NCI-H345 treated with DMSO at 0.1 percent for 48 hours (cell line): Measurements from ENCODE around the gene RFTN1.

ENCODE experiments used
- DNase-seq: peaks from one replicate; lab custom pipeline; 2025; ENCODE audit not compliant: unreplicated experiment; lab: John Stamatoyannopoulos, UW

The RFTN1 gene

GRCh38 chr3:16468336-16469098 is 45.0 kb downstream of the RFTN1 start:
- DNase-seq, result no peak

DNA sequence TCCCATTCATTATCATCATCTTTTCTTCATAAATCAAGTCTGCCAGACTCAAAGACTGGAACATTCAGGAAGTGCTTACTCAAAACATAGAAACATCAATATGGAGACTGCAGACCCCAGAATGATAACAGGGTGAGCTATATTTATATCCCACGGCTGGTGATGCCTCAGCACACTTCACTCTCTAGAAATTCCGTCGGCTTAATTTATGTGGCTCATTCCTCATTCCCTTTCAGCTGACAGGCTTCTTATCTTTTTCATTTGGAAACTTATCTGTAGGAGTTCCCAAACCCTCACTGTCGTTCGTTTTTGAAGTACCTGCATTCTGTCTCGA is 45.5 kb downstream of the RFTN1 start:
- DNase-seq, result no peak

- DNase-seq, result no peak
These were observed 46.1 kb downstream of the RFTN1 start for GRCh38 chr3:16467393-16467792.

DNA sequence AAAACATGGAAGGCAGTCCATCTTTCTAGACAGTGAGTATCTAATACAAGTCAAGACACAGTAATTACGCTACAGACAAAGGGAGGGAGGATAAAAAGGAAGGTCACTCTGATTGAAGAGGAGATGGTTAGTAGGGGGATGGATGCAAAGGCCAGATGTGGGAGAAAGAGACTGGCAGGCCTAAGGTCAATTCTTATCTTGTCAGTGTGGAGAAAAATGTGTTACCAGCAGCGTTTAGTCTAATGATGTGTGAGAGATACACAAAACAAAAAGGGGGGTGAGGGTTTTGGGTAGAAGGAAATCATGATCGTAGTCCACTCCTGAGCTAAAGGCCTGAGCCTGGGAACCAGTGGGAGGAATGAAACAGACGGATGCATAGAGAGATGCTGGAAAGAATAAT is 46.7 kb downstream of the RFTN1 start:
- DNase-seq, result no peak

DNA sequence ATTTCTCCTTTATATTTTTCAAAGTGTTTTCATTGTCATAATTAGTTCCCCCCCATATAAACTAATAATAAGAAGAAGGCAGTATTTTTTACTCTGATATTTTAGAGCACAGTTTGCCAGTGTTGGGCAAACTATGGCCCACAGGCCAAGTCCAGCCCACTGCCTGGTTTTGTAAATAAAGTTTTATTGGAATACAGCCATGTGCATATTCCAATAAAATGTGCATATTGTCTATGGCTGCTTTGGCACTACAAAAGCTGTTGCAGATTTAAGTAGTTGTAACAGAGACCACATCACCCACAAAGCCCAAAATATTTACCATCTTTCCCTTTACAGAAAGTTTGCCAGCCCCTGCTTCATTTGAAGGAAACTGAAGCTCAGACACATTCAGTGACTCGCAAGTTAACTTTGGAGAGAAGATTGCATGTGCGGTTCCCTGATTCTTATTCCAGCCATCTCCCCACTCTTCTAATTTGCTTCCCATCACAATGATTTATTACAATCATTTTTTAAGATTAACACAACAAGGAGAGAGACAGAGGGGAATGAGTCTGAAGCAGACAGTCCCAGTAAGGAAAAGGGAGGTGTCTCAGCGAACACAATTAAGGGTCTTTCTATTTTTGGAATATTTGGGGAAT is 48.9 kb downstream of the RFTN1 start:
- DNase-seq, result no peak

DNA sequence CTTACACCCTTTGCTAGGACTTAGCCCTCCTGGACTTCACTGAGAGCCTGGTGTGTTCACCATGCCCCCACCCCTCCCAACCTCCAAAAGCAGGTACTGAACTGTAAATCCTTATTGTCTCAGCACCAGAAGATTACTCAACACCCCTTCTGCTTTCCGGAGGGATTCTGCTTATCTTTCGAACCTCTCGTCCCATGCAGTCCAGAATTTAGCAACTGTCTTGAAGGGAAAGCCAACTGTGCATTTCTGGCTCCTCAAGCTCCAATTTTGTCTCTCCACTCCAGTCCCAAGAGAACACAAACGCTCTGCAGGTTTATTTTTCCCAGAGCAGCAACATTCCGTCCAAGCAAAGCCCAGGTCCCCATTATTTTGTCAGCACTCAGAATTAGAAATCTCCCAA is 49.6 kb downstream of the RFTN1 start:
- no peak for DNase-seq

- DNase-seq, result no peak
These were observed 50.4 kb downstream of the RFTN1 start for GRCh38 chr3:16463119-16463518.

DNA sequence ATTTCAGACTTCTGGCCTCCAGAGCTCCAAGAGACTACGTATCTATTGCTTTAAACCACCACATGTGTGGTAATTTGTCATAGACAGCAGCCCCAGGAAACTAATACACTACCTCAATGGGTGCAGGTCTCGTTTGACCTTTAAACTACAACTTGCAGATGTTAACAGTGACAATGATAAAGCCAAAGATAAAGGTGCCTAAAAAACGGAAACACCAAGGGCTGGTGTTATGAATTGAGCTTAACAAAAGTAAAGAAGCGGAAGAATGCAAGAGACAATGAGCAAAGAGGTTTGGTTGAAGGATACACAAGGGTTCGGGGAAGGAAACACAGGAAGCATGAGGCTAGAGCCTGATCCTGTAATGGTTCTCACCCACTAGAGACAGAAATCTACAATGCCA is 50.8 kb downstream of the RFTN1 start:
- no peak for DNase-seq

DNA sequence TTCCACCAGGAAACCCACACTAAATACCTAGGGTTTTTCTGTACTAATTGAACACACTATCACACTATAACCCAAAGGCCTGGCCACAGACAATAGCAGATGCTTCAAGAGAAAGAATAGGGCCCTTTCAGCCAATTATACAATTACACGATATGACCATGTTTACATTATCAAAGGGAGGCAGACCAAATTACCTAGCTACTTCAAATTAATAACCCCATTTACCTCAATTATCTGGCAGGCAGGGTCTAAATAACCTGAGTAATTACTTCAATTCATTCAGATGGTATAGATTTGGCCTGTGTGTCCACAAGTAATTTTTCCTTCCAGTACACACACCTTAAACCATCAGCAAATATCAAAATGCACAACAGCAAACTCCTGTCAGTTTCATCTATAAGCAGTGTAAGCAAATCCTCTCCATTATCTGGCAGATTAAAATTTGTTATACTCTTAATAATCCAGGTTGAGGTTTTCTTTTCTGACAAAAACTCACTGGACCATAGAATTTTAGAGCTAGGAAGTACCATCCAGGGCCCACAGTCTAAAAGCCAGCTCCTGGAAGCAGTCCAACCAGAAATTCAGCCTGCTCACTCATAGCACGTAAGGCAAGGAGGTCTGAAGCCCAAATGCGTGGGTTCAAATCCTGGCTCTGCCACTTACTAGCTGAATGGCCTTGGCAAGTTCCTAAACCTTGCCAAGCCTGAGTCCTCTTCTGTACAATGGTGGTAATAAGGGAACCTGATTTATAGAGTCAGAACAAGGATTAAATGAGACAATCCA is 51.8 kb downstream of the RFTN1 start:
- DNase-seq, result no peak

GRCh38 chr3:16460886-16461285 is 52.6 kb downstream of the RFTN1 start:
- no peak for DNase-seq

- no peak for DNase-seq
These were observed 53.2 kb downstream of the RFTN1 start for GRCh38 chr3:16460273-16460672.

DNA sequence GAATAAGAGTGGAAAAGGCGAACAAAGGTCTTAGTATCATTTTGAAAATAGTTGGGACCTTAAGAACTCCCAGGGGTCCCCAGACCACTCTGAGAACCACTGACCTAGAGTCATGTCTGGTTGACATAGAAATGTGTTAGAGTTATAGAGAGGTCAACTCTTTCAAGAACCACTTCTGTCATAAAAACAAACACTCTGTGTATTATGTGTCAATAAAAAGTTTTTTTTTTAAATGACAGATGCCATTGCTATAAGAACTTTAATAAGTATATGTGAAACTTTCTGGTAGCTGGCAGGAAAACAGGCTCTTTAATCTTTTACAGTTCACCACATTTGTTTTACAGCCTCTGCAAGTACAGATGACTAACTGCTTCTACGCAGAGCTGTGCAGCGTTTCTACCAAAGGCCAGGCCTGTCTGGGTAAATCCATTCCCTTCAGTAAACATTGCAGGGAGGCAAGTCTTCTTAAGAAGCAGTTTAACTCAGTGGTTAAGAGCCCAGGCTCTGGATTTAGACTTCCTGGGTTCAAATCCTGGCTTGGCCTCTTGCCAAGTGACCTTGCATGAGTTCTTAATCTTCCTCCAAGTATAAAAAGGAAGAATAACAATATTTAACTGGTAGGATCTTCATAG is 56.6 kb downstream of the RFTN1 start:
- no peak for DNase-seq

DNA sequence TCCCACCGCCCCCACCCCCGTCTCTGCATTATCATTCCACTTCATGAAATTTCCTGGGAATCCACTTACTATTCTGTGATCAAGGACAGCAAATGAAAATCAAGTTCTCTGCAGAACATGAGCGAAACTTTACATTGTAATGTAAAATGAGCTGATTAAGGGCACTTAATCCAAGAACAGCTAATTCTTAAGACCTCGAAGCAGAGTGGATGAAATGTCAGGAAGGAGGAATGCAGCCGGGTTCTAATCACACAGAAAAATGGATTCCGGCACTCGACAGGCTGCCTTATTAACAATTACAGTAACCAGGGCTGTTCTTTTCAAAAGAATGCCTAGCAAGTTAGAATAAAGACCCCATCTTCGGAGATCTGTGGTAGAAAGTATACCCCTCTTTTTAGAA is 57.5 kb downstream of the RFTN1 start:
- no peak for DNase-seq

DNA sequence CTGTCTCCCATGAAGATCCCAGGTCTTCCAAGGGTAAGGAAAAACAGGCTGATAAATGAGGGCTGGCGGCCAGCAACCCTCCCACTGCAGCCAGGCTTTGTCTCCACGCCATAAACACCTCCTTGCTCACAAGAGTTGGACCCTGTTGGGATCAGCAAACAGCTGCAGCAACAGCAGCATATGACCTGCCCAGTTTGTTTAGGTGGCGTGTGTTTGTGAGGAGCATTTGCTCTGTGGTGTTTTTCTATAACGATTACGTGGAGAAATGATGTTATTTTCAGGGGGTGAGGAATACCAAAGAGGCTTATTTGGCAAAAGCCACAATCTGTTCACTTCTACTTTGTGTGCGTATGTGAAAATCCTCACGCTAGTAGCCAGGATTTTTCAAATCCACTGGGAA is 58.5 kb downstream of the RFTN1 start:
- DNase-seq, result no peak

DNA sequence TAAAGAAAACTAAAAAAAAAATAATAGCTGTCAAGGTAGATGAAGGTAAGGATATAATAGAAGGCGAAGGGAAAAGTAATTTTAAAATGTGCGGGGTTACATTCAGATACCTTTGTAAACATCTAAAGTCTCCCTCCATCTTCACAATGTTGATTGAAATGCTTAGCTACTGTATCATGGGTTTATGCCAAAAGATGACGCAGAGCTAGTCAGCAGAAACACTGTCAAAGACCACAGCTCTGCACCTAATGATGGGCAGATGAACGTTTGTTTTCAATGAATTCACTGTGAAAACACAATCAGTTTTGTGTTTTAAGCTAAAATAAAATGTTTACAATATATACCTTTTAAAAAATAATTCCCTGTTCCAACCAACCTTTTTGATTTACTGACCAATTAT is 61.2 kb downstream of the RFTN1 start:
- DNase-seq, result no peak

DNA sequence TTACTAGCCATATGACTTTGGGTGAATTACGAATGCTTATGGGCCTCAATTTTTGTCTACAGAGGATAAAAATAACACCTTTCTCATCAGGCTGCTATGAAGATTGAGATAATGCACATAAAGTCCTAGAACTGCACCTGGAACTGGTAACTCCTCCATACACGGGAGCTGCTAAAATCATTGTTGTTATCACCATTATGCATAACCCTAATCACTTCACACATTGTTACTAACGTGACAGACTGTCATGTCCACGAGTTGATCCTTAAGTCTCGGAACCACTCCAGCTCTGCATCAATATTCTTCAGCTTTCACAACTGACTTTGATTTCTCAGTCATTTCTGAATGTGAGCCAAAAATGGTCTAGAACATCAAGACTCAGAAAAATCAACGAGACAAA is 64.1 kb downstream of the RFTN1 start:
- no peak for DNase-seq

- DNase-seq, result no peak
These were observed 64.8 kb downstream of the RFTN1 start for GRCh38 chr3:16448639-16449070.

- DNase-seq, result no peak
These were observed 66.4 kb downstream of the RFTN1 start for GRCh38 chr3:16447135-16447534.

GRCh38 chr3:16444344-16444743 is 69.2 kb downstream of the RFTN1 start:
- DNase-seq, result no peak

DNA sequence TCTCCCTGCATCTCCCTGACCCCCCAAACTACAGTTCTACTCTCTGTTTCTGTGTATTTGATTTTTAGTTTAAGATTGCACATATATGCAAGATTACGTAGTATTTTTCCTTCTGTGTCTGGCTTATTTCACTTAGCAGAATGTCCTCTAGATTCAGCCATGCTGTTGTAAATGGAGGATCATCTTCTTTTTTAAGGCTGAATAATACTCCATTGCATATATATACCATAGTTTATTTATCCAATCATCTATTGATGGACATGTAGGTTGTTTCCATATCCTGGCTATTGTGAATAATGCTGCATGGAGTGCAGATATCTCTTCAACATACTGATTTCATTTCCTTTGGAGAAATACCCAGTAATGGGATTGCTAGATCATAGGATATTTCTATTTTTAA is 70.8 kb downstream of the RFTN1 start:
- no peak for DNase-seq

- no peak for DNase-seq
These were observed 72.1 kb downstream of the RFTN1 start for GRCh38 chr3:16441371-16441875.
